MG63 (cell line): ENCODE results near the gene FASTK. TPM values are rescaled to one million over a fixed set of nuclear protein-coding genes. Genes with fewer than 3 reads are reported as not detected.

Experiments
- DNase-seq: peaks from one replicate; pipeline ENCODE4 v3.0.0-alpha.2; 2020
- H3K27me3 ChIP-seq: fragments of 250-450 bp; sonication (Bioruptor Pico); 2 replicates; pipeline ENCODE4 v1.5.1; 2020; ENCODE audit warnings: mild to moderate bottlenecking, moderate library complexity
- H3K36me3 ChIP-seq: fragments of 250-450 bp; sonication (Bioruptor Pico); 2 replicates; pipeline ENCODE4 v1.5.1; 2020; ENCODE audit warnings: mild to moderate bottlenecking, moderate library complexity
- H3K4me3 ChIP-seq: fragments of 250-450 bp; sonication (Bioruptor Pico); 2 replicates; pipeline ENCODE4 v1.5.1; 2020; ENCODE audit warnings: mild to moderate bottlenecking, moderate library complexity
- H3K9me3 ChIP-seq: fragments of 250-450 bp; sonication (Bioruptor Pico); 2 replicates; pipeline ENCODE4 v1.5.1; 2020; ENCODE audit warnings: mild to moderate bottlenecking, moderate library complexity
- total RNA-seq: library from RNA; depleted of rRNA; stranded (reverse); fragments of >200 nt; shearing (Covaris generic); gene quantifications from 2 replicates; pipeline ENCODE4 v1.2.3, GENCODE V29; 2014; ENCODE audit warnings: low replicate concordance

The FASTK gene
- total RNA-seq, 1 experiment from 2014 or later, result 71.5 TPM

DNA sequence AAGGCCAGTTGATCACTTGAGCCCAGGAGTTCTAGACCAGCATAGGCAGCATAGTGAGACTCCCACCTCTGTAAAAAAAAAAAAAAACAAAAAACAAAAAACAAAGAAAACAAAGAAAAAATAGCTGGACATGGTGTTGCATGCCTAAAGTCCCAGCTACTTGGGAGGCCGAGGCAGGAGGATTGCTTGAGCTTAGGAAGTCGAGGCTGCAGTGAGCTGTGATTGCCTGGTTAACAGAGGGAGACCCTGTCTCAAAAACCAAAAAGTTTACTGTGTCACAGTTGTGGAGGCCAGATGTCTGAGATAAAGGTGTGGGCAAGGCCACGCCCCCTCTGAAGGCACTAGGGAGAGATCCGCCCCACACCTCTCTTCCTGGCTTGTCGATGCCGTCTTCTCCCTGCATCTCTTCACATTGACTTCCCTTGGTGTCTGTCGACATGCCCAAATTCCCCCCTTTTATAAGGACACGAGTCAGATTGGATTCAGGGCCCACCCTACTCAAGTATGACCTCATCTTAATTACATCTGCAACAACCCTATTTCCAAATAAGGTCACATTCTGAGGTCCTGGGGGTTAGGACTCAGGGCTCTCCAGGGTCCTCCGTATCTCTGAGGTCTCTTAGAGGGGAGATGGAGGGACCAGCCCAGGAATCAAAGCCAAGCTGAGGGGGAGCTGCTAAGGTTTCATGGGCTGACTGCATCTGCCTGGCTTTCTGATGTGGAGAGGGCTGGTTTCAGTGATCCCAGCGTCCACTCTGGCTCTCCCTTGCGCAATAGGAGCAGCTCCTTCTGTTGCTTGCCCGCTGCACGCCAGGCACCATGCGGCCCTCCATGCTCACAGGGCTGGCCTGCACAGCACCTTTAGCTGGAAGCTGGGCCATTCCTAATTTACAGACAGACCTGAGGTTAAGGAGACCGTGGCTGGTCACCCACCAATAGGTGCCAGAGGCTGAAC lies 28.8 kb upstream of the FASTK start:
- no peaks in the 10 kb centered on the region for H3K27me3 ChIP-seq
- no peak for DNase-seq
- H3K36me3 ChIP-seq, result no peaks in the 10 kb centered on the region; the same call in 1 of the 2 replicates
- H3K9me3 ChIP-seq, result no peaks in the 10 kb centered on the region
- no peak overlapping the region for H3K4me3 ChIP-seq

DNA sequence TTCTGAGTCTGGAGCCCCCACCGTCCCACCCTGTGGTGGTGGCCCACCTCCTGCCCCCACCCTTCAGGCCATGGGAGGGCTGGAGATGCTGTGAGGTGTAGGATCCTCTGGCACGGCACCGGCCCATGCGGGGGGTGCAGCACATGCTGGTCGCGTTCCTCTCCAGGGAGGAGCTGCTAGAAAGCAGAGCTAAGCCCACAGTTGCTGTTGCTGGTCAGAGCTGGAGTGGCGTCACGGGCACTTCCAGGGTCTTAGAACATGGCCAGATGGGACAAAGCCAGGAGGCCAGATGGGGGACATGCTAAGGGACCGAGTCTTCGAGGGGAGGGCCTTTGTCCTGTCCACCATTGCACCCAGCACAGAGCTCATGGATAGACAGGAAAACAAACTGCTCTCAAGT lies 27.3 kb upstream of the FASTK start:
- Histone ChIP-seq H3K36me3 (no peaks in the 10 kb centered on the region), H3K9me3 (no peaks in the 10 kb centered on the region), H3K4me3 (no peak overlapping the region), H3K27me3 (no peaks in the 10 kb centered on the region)
- DNase-seq, result no peak

DNA sequence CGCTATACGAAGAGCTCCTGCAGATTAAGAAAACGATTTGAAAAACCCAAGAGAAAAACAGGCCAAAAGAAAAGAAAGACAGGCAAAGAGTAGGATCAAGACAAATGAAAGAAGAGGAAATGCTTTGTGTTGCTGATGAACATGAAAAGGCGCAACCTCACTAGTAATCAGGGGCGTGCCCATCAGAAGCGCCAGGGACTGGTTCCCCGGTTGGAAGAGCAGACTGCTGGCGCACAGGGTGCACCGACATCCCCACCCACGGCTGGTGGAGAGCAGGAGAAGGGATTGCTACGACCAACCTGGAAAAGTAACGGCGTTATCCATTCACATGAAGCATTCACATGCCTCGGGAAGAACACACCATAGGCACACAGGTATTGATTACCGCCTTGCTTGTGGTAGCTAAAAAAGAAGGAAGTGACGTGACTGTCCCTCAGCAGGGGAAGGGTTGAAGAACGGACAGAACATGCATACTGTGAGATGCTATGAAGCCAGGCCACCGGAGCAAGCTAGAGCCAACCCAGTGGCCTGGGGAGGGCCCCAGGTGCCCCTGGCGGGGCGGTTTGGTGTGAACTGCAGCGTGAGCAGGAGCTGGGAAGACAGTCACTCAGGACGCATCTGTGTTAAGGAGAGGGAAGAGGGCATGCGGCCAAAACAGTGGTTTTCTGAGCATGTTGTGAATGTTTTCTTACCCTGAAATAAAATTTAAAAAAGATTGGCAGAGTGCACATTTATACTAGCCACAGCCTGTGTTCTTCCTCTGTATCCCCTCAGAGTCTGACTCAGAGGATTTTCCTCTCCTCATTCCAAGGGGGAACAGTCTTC lies 24.0 kb upstream of the FASTK start:
- Histone ChIP-seq H3K9me3 (no peaks in the 10 kb centered on the region), H3K4me3 (no peak overlapping the region), H3K36me3 (no peaks in the 10 kb centered on the region), H3K27me3 (no peaks in the 10 kb centered on the region)
- DNase-seq, result peak; percentile 66

DNA sequence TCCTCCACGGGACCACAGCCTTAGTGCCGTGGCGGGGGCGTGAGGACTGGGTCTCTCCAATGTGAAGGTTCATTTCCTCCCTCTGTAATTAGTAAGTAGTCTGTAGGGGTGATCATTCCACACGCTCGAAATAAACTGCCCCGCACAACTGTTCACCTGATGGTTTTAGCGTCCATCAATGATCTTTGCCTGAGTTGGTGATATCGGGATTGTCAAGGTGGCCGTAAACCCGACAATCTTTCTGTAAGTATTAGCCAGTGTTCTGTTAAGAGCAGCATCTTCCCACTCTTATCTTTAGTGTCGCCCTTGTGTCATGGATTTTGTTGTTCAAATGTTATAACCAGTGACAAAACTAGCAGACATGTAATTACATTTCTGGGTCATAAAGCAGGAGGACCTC lies 23.4 kb upstream of the FASTK start:
- no peak for DNase-seq
- H3K36me3 ChIP-seq, result no peaks in the 10 kb centered on the region
- no peaks in the 10 kb centered on the region for H3K27me3 ChIP-seq
- H3K4me3 ChIP-seq, result no peak overlapping the region
- no peaks in the 10 kb centered on the region for H3K9me3 ChIP-seq

DNA sequence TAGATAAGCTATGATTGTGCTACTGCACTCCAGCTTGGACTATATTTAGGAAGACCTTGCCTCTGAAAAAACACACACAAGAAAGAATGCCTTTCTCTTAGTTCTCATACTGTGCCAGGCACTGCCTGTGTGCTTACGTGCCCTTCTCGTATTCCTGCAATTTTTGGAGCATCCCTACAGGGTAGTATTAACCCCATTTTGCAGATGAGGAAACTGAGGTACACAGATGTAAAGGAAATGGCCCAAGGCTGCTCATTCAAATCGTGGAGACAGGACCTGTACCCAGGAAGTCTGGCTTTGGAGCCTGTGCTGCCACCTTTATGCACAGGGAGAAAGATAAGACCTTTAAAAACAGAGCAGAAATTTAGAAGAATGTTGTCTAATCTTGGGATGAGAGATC lies 22.4 kb upstream of the FASTK start:
- no peaks in the 10 kb centered on the region; the same call in 1 of the 2 replicates for H3K36me3 ChIP-seq
- no peaks in the 10 kb centered on the region for H3K27me3 ChIP-seq
- no peak for DNase-seq
- no peak overlapping the region for H3K4me3 ChIP-seq
- no peaks in the 10 kb centered on the region for H3K9me3 ChIP-seq

DNA sequence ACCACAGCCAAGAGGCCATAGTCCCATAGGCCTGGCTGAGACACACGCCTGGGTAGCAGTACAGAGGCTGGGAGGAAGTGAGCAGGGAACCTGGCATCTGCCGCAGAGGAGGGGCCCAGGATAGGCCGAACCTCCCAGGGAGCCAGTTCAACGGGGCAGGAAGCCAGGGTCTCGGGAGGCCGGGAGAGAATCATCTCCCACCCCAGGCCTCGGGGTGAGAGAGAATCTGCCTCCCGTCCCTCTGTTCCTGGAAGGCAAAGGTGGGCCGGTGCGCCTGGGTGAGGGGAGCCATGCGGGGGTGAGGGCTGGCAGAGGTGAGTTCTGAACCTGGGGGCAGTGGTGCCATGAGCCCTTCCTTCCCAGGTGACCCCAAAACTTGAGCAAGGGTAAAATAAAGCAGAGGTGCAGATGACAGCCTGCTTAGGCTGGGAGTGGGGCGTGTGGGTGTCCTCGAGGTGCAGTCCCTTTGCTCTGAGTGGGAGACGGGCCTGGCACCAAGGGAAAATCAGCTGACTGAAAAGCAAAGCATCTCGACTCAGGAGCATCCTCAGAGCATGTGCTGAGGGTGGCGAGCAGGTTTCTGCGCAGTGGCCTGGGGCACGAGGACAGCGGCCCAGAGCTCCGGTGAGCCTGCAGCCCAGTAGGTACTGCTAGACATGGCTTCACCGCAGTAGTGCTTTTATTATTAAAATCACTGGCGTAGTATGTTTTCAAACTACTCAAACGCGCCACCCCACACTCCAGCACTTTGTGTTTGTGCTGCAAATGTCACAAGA lies 21.2 kb upstream of the FASTK start:
- Histone ChIP-seq H3K9me3 (no peaks in the 10 kb centered on the region), H3K4me3 (no peak overlapping the region), H3K36me3 (no peaks in the 10 kb centered on the region; the same call in 1 of the 2 replicates), H3K27me3 (no peaks in the 10 kb centered on the region)
- no peak for DNase-seq

DNA sequence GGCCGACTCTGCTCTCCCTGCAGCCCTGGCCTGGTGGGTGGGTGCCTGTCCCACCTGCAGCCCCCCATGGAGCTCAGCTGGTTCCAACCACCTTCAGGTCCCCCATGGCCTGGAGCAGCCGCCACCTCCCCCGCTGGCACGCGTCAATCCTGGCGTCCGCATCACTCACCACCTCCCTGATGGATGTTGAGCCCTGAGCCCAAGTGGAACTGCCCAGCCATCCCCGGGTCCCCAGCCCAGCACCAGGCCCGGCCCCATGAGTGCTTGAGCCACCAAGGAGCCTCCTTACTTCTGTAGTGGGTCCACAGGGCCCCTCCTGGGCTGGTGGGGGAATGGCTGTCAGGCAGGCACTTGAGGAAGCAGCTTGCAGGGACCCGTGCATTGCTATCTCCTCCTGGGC lies 20.3 kb upstream of the FASTK start:
- H3K4me3 ChIP-seq, result no peak overlapping the region
- DNase-seq, result no peak
- H3K9me3 ChIP-seq, result no peaks in the 10 kb centered on the region
- H3K27me3 ChIP-seq, result no peaks in the 10 kb centered on the region
- H3K36me3 ChIP-seq, result no peaks in the 10 kb centered on the region; the same call in 1 of the 2 replicates

DNA sequence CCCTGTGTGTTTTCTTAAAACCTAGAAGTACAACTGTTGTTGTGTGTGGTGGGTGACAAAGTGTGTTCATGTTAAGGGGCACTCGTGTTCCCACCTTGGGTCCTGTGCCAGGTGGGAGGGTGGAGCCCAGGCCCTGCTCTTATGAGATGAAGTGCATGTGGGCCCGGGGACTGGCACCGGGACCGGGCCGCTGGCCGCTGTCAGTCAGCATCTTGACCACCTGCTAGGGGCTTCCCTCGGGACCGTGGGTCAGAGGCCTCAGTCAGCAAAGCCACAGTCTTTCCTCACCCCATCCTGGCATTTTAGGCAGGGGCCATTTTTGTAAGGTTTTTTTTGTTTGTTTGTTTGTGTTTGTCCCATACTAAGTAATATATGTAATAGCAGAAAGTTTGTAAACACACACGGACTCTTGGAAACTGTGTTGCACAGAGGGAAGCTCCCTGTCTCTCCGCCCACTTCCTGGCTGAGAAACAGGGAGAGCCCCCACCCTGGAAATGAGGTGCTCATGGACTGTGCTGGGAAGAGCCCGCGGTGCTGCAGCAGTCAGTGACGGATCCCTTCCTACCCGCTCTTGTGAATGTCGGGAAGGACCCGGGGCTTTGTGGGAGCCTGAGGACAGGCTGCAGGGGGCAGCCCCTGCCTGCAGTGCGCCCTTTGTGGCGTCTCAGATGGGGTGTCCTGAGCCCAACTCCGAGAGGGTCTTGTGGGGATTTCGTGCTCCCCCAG lies 19.0 kb upstream of the FASTK start:
- no peak for DNase-seq
- no peak overlapping the region for H3K4me3 ChIP-seq
- no peaks in the 10 kb centered on the region for H3K9me3 ChIP-seq
- H3K27me3 ChIP-seq, result no peaks in the 10 kb centered on the region
- no peaks in the 10 kb centered on the region; the same call in 1 of the 2 replicates for H3K36me3 ChIP-seq

DNA sequence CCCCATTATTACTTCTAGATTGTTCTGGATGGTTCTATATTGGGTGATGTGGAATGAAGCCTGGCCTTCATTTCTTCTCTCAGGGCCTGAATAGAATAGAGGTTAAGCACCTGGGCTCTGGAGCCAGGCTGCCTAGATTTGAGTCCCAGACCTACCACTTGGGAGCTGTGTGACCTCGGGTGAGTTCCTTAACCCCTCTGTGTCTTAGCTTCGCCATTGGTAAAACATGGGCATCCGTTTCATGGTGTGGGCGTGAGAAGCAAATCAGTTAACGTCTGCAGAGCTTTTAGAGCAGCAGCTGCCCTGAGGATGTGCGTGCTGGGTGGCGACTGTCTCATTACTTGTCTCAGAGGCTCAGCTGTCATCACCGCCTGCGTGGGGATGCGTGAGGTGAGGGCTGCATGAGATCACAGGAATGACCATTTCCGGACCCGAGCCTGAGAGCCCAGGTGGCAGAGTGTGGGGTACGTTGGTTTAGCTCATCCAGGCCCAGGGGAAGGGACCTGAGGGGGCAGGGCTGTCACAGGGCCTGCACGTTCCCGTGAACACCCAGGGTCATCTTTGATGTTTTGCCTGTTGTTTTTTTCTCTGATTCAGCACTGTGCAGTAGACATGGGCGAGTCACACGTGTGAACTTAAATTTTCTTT lies 15.3 kb upstream of the FASTK start:
- no peaks in the 10 kb centered on the region; the same call in 1 of the 2 replicates for H3K36me3 ChIP-seq
- no peak for DNase-seq
- no peaks in the 10 kb centered on the region for H3K27me3 ChIP-seq
- H3K9me3 ChIP-seq, result no peaks in the 10 kb centered on the region
- no peak overlapping the region for H3K4me3 ChIP-seq

DNA sequence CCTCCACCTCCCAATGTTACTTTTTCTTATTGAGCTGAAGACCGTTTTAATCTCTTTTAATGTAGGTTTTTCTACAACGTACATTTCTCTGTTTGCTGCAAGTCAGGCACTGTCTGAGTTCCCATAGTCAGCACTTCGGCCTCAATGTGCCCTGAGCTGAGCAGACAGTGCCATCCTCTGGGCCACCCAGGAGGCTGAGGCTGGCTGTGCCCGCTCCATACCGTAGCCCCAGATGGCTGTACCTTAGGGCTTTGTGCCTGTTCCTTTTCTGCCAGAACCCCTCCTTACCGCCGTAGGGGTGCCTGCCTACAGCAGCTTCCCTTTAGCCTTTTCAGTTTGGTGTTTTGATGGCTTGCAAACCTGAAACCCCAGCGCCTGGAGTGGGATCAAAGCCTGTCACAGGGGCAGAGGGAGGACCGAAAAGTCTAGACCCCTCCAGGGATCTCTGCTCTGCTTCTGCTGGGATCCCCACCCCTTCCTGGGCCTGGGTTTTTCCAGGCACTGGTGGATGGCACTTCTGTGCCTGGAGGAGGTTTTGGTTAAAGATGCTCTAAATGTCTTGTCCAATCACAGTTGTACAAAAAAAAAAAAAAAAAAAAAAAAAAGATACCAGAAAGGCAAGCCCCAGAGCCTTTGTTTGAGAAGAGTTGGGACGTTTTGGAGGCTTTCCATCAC lies 14.7 kb upstream of the FASTK start:
- Histone ChIP-seq H3K36me3 (no peaks in the 10 kb centered on the region; the same call in 1 of the 2 replicates), H3K4me3 (no peak overlapping the region), H3K27me3 (no peaks in the 10 kb centered on the region), H3K9me3 (no peaks in the 10 kb centered on the region)
- DNase-seq, result no peak

DNA sequence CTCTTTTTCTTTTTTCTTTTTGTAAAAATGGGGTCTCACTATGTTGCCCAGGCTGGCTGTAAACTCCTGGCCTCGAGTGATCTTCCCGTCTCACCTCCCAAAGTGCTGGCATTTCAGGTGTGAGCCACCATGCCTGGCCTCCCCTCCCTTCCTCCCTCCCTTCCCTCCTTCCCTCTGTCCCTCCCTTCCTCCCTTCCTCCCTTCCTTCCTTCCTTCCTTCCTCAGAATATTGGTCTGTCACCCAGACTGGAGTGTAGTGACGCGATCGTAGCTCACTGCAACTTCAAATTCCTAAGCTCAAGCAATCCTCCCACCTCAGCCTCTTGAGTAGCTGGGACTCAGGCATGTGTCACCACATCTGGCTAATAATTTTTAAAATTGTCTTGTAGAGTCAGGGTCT lies 14.1 kb upstream of the FASTK start:
- no peak for DNase-seq
- H3K36me3 ChIP-seq, result peaks cover under 1% of the 10 kb centered on the region; the same call in 1 of the 2 replicates

DNA sequence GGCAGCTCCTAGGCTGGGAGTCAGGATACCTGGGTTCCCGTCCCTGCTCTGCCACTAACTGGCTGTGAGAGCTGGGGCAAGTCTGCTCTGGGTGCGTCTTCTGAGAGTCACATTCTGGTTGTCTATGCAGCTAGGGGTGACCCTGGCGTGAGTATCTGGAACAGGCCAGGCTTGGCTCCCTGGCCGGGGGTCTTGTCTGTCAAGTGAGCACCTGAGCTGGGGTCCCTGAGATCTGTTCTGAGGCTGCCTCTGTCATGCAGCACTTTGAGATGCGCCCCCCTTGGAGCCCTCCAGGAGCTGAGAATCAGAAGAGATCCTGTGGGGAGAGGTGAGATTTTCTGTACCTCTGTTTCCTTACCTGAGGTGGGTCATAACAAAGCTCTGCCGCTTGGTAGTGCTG lies 13.1 kb upstream of the FASTK start:
- DNase-seq, result no peak
- H3K4me3 ChIP-seq, result no peak overlapping the region
- H3K36me3 ChIP-seq, result peaks cover 6% of the 10 kb centered on the region
- H3K9me3 ChIP-seq, result no peaks in the 10 kb centered on the region
- no peaks in the 10 kb centered on the region for H3K27me3 ChIP-seq

More for the DNA sequence above, 14.1 kb upstream of the FASTK start:
- Histone ChIP-seq H3K27me3 (no peaks in the 10 kb centered on the region), H3K4me3 (no peak overlapping the region), H3K9me3 (no peaks in the 10 kb centered on the region)

DNA sequence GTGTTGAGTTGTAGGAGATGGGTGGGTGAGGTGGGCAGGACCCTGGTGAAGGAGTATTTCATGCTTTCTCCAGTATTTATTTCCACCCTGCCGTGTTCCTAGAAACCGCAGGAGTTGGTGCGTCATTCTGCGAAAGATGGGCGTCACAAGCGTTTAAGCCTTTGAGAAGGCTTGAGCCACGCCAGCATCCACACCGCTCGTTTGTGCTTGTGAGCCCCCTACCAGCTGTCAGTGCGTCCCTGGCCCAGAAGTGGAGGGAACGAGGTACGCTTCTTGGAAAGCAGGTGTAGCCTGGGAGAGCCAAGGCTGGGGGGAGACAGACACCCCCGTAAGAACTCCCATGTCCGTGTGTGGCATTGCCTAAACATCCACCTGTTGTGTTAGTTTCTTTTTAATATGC lies 11.4 kb upstream of the FASTK start:
- Histone ChIP-seq H3K27me3 (no peaks in the 10 kb centered on the region), H3K36me3 (peaks cover 8% of the 10 kb centered on the region), H3K4me3 (no peak overlapping the region), H3K9me3 (no peaks in the 10 kb centered on the region)
- no peak for DNase-seq

DNA sequence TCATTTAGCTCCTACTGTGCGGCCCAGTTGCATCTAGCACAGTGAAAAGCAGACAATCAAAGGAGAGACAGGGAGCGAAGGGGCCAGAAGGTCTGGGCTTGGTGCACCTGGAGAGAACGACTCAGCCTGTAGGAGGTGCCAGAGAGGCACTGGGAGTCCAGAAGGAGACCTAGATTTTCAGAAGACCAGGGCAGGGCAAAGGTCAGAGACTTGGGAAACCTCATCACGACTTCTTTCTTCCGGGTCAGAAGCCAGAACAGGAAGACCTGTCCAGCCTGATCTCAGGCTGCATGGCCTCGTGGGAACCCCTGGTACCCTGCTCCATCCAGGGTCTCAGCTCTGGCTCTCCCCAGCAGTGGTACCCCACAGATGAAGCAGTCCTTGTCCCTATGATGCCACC lies 10.8 kb upstream of the FASTK start:
- DNase-seq, result no peak
- Histone ChIP-seq H3K4me3 (no peak overlapping the region), H3K36me3 (peaks cover 8% of the 10 kb centered on the region), H3K9me3 (no peaks in the 10 kb centered on the region), H3K27me3 (no peaks in the 10 kb centered on the region)

DNA sequence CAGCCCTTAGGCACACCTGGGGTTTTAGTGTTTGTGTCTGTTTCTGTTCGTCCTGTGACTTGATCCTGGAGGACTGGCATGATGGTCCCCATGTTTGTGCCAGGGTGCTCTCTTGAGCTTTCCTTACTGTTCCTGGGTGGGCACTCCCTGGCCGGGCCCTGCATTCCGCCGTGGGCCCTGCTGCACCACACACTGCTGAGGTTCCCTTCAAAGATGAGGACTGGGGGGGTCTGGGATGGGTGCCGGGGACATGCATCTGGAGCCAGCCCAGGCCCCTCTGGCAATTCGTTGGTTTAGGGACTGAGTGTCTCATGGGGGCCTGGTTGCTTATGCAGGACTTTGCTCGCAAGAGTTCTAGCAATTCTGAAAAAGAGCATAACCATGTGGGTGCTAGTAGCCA lies 10.4 kb upstream of the FASTK start:
- no peak for DNase-seq
- Histone ChIP-seq H3K4me3 (no peak overlapping the region), H3K9me3 (no peaks in the 10 kb centered on the region)

More for the DNA sequence above, 10.4 kb upstream of the FASTK start:
- Histone ChIP-seq H3K27me3 (no peaks in the 10 kb centered on the region), H3K36me3 (peaks cover 8% of the 10 kb centered on the region)
